ENCODE measurements around the gene PRKAG3.

- TF ChIP-seq POLR2A (IDR thresholded peaks at IDR 0.05; ENCODE audit: low read depth, low read length) (no peak), POLR2AphosphoS5 (IDR thresholded peaks at IDR 0.05; ENCODE audit: insufficient read depth, low read depth, low read length) (no peak)
- TF ChIP-seq, protein P1, sequence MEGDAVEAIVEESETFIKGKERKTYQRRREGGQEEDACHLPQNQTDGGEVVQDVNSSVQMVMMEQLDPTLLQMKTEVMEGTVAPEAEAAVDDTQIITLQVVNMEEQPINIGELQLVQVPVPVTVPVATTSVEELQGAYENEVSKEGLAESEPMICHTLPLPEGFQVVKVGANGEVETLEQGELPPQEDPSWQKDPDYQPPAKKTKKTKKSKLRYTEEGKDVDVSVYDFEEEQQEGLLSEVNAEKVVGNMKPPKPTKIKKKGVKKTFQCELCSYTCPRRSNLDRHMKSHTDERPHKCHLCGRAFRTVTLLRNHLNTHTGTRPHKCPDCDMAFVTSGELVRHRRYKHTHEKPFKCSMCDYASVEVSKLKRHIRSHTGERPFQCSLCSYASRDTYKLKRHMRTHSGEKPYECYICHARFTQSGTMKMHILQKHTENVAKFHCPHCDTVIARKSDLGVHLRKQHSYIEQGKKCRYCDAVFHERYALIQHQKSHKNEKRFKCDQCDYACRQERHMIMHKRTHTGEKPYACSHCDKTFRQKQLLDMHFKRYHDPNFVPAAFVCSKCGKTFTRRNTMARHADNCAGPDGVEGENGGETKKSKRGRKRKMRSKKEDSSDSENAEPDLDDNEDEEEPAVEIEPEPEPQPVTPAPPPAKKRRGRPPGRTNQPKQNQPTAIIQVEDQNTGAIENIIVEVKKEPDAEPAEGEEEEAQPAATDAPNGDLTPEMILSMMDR (IDR thresholded peaks at IDR 0.05; ENCODE audit: extremely low read depth in 1 of 2, insufficient read depth in 1 of 2, low read depth in 1 of 2, low read length in 2 of 2), result no peak
- TF ChIP-seq, protein P2, sequence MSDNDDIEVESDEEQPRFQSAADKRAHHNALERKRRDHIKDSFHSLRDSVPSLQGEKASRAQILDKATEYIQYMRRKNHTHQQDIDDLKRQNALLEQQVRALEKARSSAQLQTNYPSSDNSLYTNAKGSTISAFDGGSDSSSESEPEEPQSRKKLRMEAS (IDR thresholded peaks at IDR 0.05; ENCODE audit: insufficient read depth, insufficient read length), result no peak
Measured at GRCh38 chr2:218853766-218854165, 22.2 kb upstream of the PRKAG3 start.

Measured in endothelial cell of umbilical vein (primary cell).